Caki2 (cell line): Measurements from ENCODE around the gene BARHL1. TPM values are rescaled to one million over a fixed set of nuclear protein-coding genes. Genes with fewer than 3 reads are reported as not detected.

Experiments
- DNase-seq: peaks from one replicate; pipeline ENCODE4 v3.0.0-alpha.2; 2015; ENCODE audit warnings: low read depth
- in situ Hi-C: cut with HindIII; loops from 2 replicates; pipeline ENCODE4 v1.10.0; 2016; ENCODE audit warnings: low sequenced_read_pairs, low pct_unique_long_range_greater_than_20kb, mixed read lengths
- total RNA-seq: library from RNA; depleted of rRNA; stranded (reverse); fragments of >200 nt; shearing (Covaris generic); gene quantifications from 2 replicates; pipeline ENCODE4 v1.2.3, GENCODE V29; 2014; ENCODE audit warnings: low replicate concordance

The BARHL1 gene
- total RNA-seq, 1 experiment from 2014 or later: not detected

GRCh38 chr9:132583584-132584304 is 1.3 kb downstream of the BARHL1 start:
- in situ Hi-C loops: no loop called here
- DNase-seq: no peak

GRCh38 chr9:132584601-132585560 is 2.5 kb downstream of the BARHL1 start:
- in situ Hi-C loops: no loop called here
- DNase-seq: no peak

GRCh38 chr9:132585954-132586829 is 3.8 kb downstream of the BARHL1 start:
- no peak for DNase-seq
- in situ Hi-C loops: no loop called here

GRCh38 chr9:132586830-132587591 is 4.6 kb downstream of the BARHL1 start:
- no peak for DNase-seq
- in situ Hi-C loops: no loop called here

GRCh38 chr9:132587592-132587955 is 5.2 kb downstream of the BARHL1 start:
- in situ Hi-C loops: no loop called here
- no peak for DNase-seq

GRCh38 chr9:132588098-132588497 is 5.7 kb downstream of the BARHL1 start:
- DNase-seq: no peak
- in situ Hi-C loops: no loop called here

- in situ Hi-C loops: no loop called here
- DNase-seq: no peak
Measured at GRCh38 chr9:132588501-132589147, 6.2 kb downstream of the BARHL1 start.

GRCh38 chr9:132589148-132590036 is 7.0 kb downstream of the BARHL1 start:
- in situ Hi-C loops: no loop called here
- no peak for DNase-seq

GRCh38 chr9:132590037-132590317 is 7.6 kb downstream of the BARHL1 start:
- DNase-seq: no peak
- in situ Hi-C loops: no loop called here

GRCh38 chr9:132590318-132591182 is 8.1 kb downstream of the BARHL1 start:
- in situ Hi-C loops: no loop called here
- no peak for DNase-seq

GRCh38 chr9:132591244-132591643 is 8.8 kb downstream of the BARHL1 start:
- in situ Hi-C loops: no loop called here
- no peak for DNase-seq

- in situ Hi-C loops: no loop called here
- no peak for DNase-seq
Measured at GRCh38 chr9:132591751-132592314, 9.4 kb downstream of the BARHL1 start.

GRCh38 chr9:132592451-132592850 is 10.0 kb downstream of the BARHL1 start:
- DNase-seq: no peak
- in situ Hi-C loops: no loop called here

GRCh38 chr9:132594412-132594811 is 12.0 kb downstream of the BARHL1 start:
- in situ Hi-C loops: no loop called here
- DNase-seq: no peak

- in situ Hi-C loops: no loop called here
- DNase-seq: no peak
Measured at GRCh38 chr9:132595319-132595718, 12.9 kb downstream of the BARHL1 start.

- in situ Hi-C loops: no loop called here
- DNase-seq: no peak
Measured at GRCh38 chr9:132596200-132596599, 13.8 kb downstream of the BARHL1 start.
